Mucosa of descending colon (tissue), 3 donors: ENCODE data around the gene FER. TPM values are rescaled to one million over a fixed set of nuclear protein-coding genes. Genes with fewer than 3 reads are reported as not detected.
A peak's percentile ranks its signal among the peaks of the same experiment; 100 is the strongest.

Experiments
- ATAC-seq: fragments of 200-7000 bp; cut with Tn5 transposase; one replicate; pipeline ENCODE4 v1.9.1; 2020; ENCODE audit warnings: mild to moderate bottlenecking, moderate library complexity
- DNase-seq, 3 donors: peaks; one replicate each; pipeline ENCODE4 v3.0.0-alpha.2; 2020
- H3K36me3 ChIP-seq: fragments of 200-600 bp; one replicate; pipeline ENCODE4 v1.8.0; 2021; ENCODE audit warnings: low read depth, mild to moderate bottlenecking
- H3K4me1 ChIP-seq: fragments of 200-600 bp; one replicate; pipeline ENCODE4 v1.8.0; 2021; ENCODE audit warnings: low read depth, mild to moderate bottlenecking
- H3K4me3 ChIP-seq: fragments of 200-600 bp; one replicate; pipeline ENCODE4 v1.8.0; 2021; ENCODE audit warnings: mild to moderate bottlenecking
- H3K9me3 ChIP-seq: fragments of 200-600 bp; one replicate; pipeline ENCODE4 v1.8.0; 2021; ENCODE audit warnings: mild to moderate bottlenecking
- intact Hi-C, 2 donors: fragments of 100-400 bp; cut with DNase I in 1 of 2; cut with micrococcal nuclease in 1 of 2; formaldehyde crosslinking; loops; one replicate each; pipeline versions ENCODE4 v1.11.0 to v1.11.1; 2022; cut with DNase I, micrococcal nuclease
- total RNA-seq, 3 donors: library from RNA; stranded (reverse); fragmentation: NEBNext Ultra II Directional in 2 of 3; extraction: Animal tissue kit (Norgen Biotek cat#: 25700) in 2 of 3; gene quantifications; one replicate each; pipeline versions ENCODE4 v1.2.1 to v1.2.4, GENCODE V29; 2021 to 2023
- TF ChIP-seq, protein P1 (sequence below): fragments of 200-600 bp; IDR thresholded peaks from one replicate; pipeline ENCODE4 v1.8.0; 2022; ENCODE audit warnings: antibody characterized with exemption, mild to moderate bottlenecking
- donor health status: DM: no; HTN: no; CAD: no; lungs with moderate emphysema.
- donor health status: DM: no; HTN: no; CAD: no.
- donor health status: DM: no; HTN: yes; CAD: no.

Gene FER
- total RNA-seq, 3 donors from 2014 or later: 12.8 to 44.0 (median 13.6) TPM

DNA sequence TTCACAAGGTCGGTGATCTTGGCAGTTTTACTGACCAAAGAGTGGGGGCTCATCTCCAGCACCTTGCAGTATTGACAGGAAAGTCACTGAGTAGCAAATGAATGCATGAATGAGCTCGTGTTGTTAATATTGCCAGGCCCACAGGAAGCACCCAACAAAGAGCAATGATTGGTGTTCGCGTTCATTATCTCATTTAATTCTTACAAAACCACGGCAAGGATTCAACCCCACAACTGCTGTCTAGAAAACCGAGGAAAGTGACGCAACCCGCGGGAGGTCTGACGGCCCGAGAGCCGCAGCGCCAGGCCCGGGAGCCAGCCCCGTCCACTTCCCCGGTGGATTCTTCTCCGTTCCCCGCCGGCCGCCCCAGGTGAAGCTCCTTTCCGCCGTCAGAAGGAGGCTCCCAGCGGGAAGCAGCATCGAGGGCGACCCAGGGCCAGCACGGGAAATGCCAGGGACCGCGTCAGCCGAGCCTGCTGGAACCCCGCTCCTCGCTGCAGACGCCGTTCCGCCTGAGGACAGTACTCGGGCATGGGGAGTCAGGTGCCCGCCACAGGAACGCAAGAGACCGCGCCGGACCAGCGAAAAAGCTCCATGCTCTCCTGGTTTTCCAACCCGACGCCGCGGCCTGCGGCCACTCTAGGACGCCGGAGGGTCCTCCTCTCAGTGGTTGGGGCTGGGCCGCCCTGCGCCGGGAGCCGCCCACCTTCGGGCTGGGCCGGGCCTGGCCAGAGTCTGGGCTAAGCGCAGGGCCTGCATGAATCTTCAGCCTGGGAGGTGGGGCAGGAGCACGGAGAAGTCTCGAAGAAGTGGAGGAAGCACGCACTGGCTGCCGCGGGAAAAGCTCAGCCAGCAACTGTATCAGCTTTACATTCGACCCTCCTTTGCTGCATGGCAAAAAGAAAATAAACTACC is 19.8 kb upstream of the FER start:
- Histone ChIP-seq H3K9me3 (no peaks in the 10 kb centered on the region), H3K4me3 (peak overlapping the region; percentile 62), H3K4me1 (no peaks in the 10 kb centered on the region), H3K36me3 (no peaks in the 10 kb centered on the region)
- TF ChIP-seq, protein P1, sequence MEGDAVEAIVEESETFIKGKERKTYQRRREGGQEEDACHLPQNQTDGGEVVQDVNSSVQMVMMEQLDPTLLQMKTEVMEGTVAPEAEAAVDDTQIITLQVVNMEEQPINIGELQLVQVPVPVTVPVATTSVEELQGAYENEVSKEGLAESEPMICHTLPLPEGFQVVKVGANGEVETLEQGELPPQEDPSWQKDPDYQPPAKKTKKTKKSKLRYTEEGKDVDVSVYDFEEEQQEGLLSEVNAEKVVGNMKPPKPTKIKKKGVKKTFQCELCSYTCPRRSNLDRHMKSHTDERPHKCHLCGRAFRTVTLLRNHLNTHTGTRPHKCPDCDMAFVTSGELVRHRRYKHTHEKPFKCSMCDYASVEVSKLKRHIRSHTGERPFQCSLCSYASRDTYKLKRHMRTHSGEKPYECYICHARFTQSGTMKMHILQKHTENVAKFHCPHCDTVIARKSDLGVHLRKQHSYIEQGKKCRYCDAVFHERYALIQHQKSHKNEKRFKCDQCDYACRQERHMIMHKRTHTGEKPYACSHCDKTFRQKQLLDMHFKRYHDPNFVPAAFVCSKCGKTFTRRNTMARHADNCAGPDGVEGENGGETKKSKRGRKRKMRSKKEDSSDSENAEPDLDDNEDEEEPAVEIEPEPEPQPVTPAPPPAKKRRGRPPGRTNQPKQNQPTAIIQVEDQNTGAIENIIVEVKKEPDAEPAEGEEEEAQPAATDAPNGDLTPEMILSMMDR: no peak
- intact Hi-C loops: no loop called here
- DNase-seq (peak; percentile 91 to 95 (median 93)), ATAC-seq (peak; percentile 99)

DNA sequence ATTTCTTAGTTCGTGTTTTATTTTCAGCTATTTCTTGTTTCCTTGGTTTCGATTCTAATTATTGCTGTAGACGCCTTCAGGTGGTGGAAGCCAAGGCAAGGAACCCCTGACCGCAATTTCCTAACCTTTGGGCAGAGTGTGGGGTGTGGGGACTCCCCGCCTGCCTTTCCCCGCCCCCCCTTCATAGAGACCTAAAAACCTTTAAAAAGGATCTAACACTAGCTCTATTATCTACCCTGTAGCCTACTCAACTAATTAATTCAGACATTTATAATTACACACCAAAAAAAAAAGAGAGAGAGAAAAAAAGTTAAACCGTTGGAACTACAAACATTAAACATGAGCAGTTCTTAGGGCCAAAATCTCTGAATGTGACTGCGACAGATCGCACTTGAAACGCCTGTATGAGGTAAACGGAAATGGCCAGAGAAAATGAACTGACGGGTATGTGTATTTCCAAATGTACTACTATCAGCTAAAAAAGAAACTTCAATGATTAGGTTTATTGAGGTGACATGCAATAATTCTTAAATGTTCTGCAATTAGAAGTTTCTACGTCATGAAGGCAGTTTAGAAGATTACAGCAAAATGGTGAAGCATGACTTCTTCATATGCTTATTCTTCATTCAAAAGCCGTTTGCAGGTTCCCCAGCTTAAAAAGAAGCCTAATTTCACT is 19.0 kb upstream of the FER start:
- H3K4me1 ChIP-seq: no peaks in the 10 kb centered on the region
- ATAC-seq (peak; percentile 22), DNase-seq (no peak)
- TF ChIP-seq, protein P1: no peak
- intact Hi-C loops: no loop called here
- no peaks in the 10 kb centered on the region for H3K9me3 ChIP-seq
- no peak overlapping the region for H3K4me3 ChIP-seq
- no peaks in the 10 kb centered on the region for H3K36me3 ChIP-seq

DNA sequence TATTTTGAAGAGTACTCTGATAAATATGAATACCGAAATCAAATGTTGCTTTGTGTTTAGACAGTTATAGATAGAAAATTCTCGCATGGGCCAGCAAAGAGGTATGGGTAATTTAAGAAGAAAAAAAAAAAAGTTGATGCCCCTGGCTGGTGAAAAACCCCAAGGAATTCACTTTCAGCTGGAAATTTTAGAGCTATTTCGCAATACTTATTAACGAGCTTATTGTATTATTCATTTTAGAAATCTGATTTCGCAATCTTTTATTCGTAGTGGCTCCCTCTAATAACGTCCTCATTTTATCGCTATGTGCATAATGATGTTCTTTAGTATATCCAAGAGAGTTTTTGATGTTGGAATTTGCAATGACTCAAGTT is 18.5 kb upstream of the FER start:
- no peaks in the 10 kb centered on the region for H3K4me1 ChIP-seq
- TF ChIP-seq, protein P1: no peak
- no peak for ATAC-seq
- H3K4me3 ChIP-seq: no peak overlapping the region
- DNase-seq: no peak
- intact Hi-C loops: no loop called here
- H3K36me3 ChIP-seq: no peaks in the 10 kb centered on the region
- no peaks in the 10 kb centered on the region for H3K9me3 ChIP-seq

DNA sequence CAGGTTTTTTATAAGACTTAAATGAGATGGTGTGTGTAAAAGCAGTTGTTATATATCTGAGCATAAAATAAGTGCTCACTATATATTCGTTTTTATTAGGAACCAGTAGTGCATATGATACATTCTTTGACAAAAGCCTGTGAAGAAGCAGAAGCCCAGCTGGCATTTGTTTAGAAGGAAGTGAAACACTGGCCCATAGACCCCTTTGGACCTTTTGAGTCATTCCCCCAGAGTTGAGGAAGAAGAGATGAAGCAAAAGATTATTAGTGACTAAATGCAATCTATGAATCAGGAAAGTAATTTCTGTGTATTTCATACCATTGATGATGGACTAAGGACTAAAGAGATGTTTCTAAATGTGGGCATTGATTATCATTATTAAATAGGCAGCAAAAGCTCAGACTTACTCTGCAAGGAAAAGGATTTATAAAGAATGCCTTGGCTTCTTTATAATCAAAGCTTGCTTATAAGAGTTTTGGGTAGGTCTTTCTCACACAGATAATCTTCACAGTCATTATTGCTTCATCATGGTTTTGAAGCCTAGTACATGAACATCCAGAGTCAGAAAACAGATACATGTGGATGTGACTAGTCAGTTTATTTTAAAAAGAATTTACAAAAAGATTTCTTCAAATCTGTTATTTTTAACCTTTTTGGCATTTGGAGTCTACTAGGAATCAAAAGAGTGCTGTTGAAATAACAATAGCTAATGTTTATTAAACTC is 16.9 kb upstream of the FER start:
- TF ChIP-seq, protein P1: no peak
- Histone ChIP-seq H3K9me3 (no peaks in the 10 kb centered on the region), H3K36me3 (no peaks in the 10 kb centered on the region), H3K4me3 (no peak overlapping the region), H3K4me1 (no peaks in the 10 kb centered on the region)
- DNase-seq: peak in 1 of 3 donors; percentile 13
- intact Hi-C loops: no loop called here
- ATAC-seq: no peak

DNA sequence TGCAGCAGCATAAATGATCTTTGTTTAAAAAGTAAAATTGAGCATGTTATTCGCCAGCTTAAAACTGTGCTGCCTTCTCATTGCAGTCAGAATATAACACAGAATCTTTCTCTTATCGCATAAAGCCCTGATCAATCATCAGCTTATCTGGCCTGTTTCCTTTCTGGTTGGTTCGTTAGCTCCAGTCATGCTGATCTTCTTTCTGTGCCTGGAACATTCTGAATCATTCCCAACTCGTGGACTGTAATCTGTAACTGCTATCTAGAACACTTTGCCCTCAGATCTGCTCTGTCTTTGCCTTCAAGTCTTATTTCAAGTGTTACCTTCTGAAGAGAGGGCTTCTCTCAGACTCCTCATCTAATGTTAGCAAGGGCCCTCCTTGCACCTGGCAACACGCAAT is 11.9 kb upstream of the FER start:
- intact Hi-C loops: no loop called here
- DNase-seq (no peak), ATAC-seq (no peak)
- Histone ChIP-seq H3K36me3 (no peaks in the 10 kb centered on the region), H3K4me1 (no peaks in the 10 kb centered on the region), H3K9me3 (no peaks in the 10 kb centered on the region), H3K4me3 (no peak overlapping the region)
- TF ChIP-seq, protein P1: no peak
